Glutamatergic neuron (in vitro differentiated cells): ENCODE measurements around the gene ZBTB40. TPM values are rescaled to one million over a fixed set of nuclear protein-coding genes. Genes with fewer than 3 reads are reported as not detected.

Experiments
- DNase-seq: peaks from one replicate; pipeline ENCODE4 v3.0.0; 2022
- H3K27ac Mint-ChIP-seq: one replicate; pipeline ENCODE4 v1.8.0; 2020; ENCODE audit warnings: mild to moderate bottlenecking, mixed read lengths, inconsistent platforms; ENCODE audit not compliant: unreplicated experiment
- H3K27me3 Mint-ChIP-seq: one replicate; pipeline ENCODE4 v1.8.0; 2020; ENCODE audit warnings: mild to moderate bottlenecking, moderate library complexity, mixed read lengths, inconsistent platforms; ENCODE audit not compliant: unreplicated experiment
- H3K36me3 Mint-ChIP-seq: one replicate; pipeline ENCODE4 v1.8.0; 2020; ENCODE audit warnings: mild to moderate bottlenecking, mixed read lengths, inconsistent platforms; ENCODE audit not compliant: unreplicated experiment
- H3K4me1 Mint-ChIP-seq: one replicate; pipeline ENCODE4 v1.8.0; 2020; ENCODE audit warnings: mild to moderate bottlenecking, low read depth, mixed read lengths, inconsistent platforms; ENCODE audit not compliant: unreplicated experiment
- H3K4me3 Mint-ChIP-seq: one replicate; pipeline ENCODE4 v1.8.0; 2020; ENCODE audit warnings: mild to moderate bottlenecking, mixed read lengths, inconsistent platforms; ENCODE audit not compliant: unreplicated experiment
- H3K9me3 Mint-ChIP-seq: one replicate; pipeline ENCODE4 v1.8.0; 2020; ENCODE audit warnings: mild to moderate bottlenecking, moderate library complexity, mixed read lengths, inconsistent platforms; ENCODE audit not compliant: unreplicated experiment
- total RNA-seq: library from RNA; stranded (reverse); fragmentation: NEBNext Ultra II Directional; extraction: Animal tissue kit (Norgen Biotek cat#: 25700); gene quantifications from one replicate; pipeline ENCODE4 v1.2.1, GENCODE V29; 2021; ENCODE audit not compliant: unreplicated experiment
- TF ChIP-seq, protein P1 (sequence below): fragments of 200-600 bp; sonication (generic); IDR thresholded peaks from one replicate; pipeline ENCODE4 v1.5.0; 2021; ENCODE audit not compliant: partially characterized antibody, unreplicated experiment

The ZBTB40 gene
- total RNA-seq, 1 donor from 2014 or later: 25.7 TPM

GRCh38 chr1:22485431-22485830 is 33.8 kb downstream of the ZBTB40 start:
- H3K27ac Mint-ChIP-seq: no peak overlapping the region
- H3K27me3 Mint-ChIP-seq: no peaks in the 10 kb centered on the region
- H3K4me3 Mint-ChIP-seq: no peak overlapping the region
- no peaks in the 10 kb centered on the region for H3K9me3 Mint-ChIP-seq
- no peaks in the 10 kb centered on the region for H3K4me1 Mint-ChIP-seq
- no peak for DNase-seq
- TF ChIP-seq, protein P1, sequence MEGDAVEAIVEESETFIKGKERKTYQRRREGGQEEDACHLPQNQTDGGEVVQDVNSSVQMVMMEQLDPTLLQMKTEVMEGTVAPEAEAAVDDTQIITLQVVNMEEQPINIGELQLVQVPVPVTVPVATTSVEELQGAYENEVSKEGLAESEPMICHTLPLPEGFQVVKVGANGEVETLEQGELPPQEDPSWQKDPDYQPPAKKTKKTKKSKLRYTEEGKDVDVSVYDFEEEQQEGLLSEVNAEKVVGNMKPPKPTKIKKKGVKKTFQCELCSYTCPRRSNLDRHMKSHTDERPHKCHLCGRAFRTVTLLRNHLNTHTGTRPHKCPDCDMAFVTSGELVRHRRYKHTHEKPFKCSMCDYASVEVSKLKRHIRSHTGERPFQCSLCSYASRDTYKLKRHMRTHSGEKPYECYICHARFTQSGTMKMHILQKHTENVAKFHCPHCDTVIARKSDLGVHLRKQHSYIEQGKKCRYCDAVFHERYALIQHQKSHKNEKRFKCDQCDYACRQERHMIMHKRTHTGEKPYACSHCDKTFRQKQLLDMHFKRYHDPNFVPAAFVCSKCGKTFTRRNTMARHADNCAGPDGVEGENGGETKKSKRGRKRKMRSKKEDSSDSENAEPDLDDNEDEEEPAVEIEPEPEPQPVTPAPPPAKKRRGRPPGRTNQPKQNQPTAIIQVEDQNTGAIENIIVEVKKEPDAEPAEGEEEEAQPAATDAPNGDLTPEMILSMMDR: no peak
- H3K36me3 Mint-ChIP-seq: peaks cover 13% of the 10 kb centered on the region

GRCh38 chr1:22487781-22488180 is 36.1 kb downstream of the ZBTB40 start:
- Mint-ChIP-seq H3K4me3 (no peak overlapping the region), H3K36me3 (peaks cover 13% of the 10 kb centered on the region), H3K9me3 (no peaks in the 10 kb centered on the region), H3K27me3 (no peaks in the 10 kb centered on the region), H3K4me1 (no peaks in the 10 kb centered on the region), H3K27ac (no peak overlapping the region)
- DNase-seq: no peak
- TF ChIP-seq, protein P1: no peak

DNA sequence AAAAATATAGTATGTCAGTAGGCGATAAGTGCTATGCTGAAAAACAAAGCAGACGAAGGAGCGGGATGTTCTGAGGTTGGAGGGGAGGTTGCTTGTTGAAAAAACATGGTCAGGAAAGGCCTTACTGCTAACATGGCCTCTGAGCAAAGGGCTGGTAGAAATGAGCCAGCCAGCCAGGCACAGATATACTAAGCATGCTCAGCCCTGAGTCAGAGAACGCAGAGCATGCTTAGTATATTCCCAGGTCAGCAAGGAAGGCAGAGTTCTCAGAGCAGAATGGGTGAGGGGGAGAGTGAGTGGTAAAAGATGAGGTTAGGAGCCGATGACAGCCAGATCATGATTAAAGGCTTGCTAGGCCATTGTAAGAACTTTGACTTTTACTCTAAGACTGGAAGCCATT is 36.7 kb downstream of the ZBTB40 start:
- no peaks in the 10 kb centered on the region for H3K27me3 Mint-ChIP-seq
- no peaks in the 10 kb centered on the region for H3K4me1 Mint-ChIP-seq
- peaks cover 15% of the 10 kb centered on the region for H3K36me3 Mint-ChIP-seq
- DNase-seq: no peak
- TF ChIP-seq, protein P1: no peak
- no peak overlapping the region for H3K4me3 Mint-ChIP-seq
- H3K9me3 Mint-ChIP-seq: no peaks in the 10 kb centered on the region
- no peak overlapping the region for H3K27ac Mint-ChIP-seq

GRCh38 chr1:22489278-22489677 is 37.6 kb downstream of the ZBTB40 start:
- TF ChIP-seq, protein P1: no peak
- no peak overlapping the region for H3K27ac Mint-ChIP-seq

GRCh38 chr1:22489823-22490222 is 38.2 kb downstream of the ZBTB40 start:
- Mint-ChIP-seq H3K27me3 (no peaks in the 10 kb centered on the region), H3K27ac (no peak overlapping the region), H3K4me1 (no peaks in the 10 kb centered on the region), H3K9me3 (no peaks in the 10 kb centered on the region), H3K4me3 (no peak overlapping the region), H3K36me3 (peaks cover 14% of the 10 kb centered on the region)
- TF ChIP-seq, protein P1: no peak
- no peak for DNase-seq

More at GRCh38 chr1:22489278-22489677, 37.6 kb downstream of the ZBTB40 start:
- Mint-ChIP-seq H3K9me3 (no peaks in the 10 kb centered on the region), H3K4me1 (no peaks in the 10 kb centered on the region), H3K27me3 (no peaks in the 10 kb centered on the region), H3K36me3 (peaks cover 15% of the 10 kb centered on the region), H3K4me3 (no peak overlapping the region)
- no peak for DNase-seq
